CD4-positive, alpha-beta T cell (primary cell): ENCODE data around the gene PRUNE1. TPM values are rescaled to one million over a fixed set of nuclear protein-coding genes. Genes with fewer than 3 reads are reported as not detected.

Experiments
- ATAC-seq: fragments of 200-7000 bp; cut with Tn5 transposase; one replicate; pipeline ENCODE4 v1.10.0; 2022; ENCODE audit warnings: mild to moderate bottlenecking; ENCODE audit not compliant: poor library complexity
- CTCF ChIA-PET: fragments of 350-600 bp; sonication (Branson Sonifier 250); formaldehyde crosslinking; loops from one replicate; lab custom pipeline; 2021; ENCODE audit warnings: antibody characterized with exemption, inconsistent platforms; lab: Charles Lee
- POLR2A ChIA-PET: fragments of 350-600 bp; sonication (Branson Sonifier 250); formaldehyde crosslinking; loops from one replicate; lab custom pipeline; 2021; ENCODE audit warnings: antibody characterized with exemption, inconsistent platforms; lab: Charles Lee
- DNase-seq, 14 experiments: peaks; one replicate each; pipeline ENCODE4 v3.0.0-alpha.2; 2013 to 2020; ENCODE audit warnings: mixed read lengths in 2 of 14
- H3K27ac ChIP-seq, 2 donors: one replicate each; pipeline versions ENCODE4 v1.5.1 to v1.7.0; 2013; ENCODE audit warnings: low read length in 2 of 2, low read depth in 1 of 2, mild to moderate bottlenecking in 1 of 2
- H3K27me3 ChIP-seq, 2 experiments: 1 replicate in 1 of 2; 2 replicates in 1 of 2; pipeline versions ENCODE4 v1.6.1 to v1.7.0; 2013; ENCODE audit warnings: low read length in 2 of 2, control low read depth in 1 of 2, mild to moderate bottlenecking in 1 of 2, moderate library complexity in 1 of 2; ENCODE audit not compliant: insufficient read depth in 2 of 2, control insufficient read depth in 1 of 2
- H3K36me3 ChIP-seq: one replicate; pipeline ENCODE4 v1.6.1; 2013; ENCODE audit warnings: low read length, control low read depth; ENCODE audit not compliant: insufficient read depth
- H3K4me1 ChIP-seq: one replicate; pipeline ENCODE4 v1.6.1; 2013; ENCODE audit warnings: low read length, control low read depth; ENCODE audit not compliant: insufficient read depth
- H3K4me3 ChIP-seq: one replicate; pipeline ENCODE4 v1.5.1; 2013; ENCODE audit warnings: mild to moderate bottlenecking, low read length, moderate library complexity
- H3K9me3 ChIP-seq, 2 experiments: 1 replicate in 1 of 2; 2 replicates in 1 of 2; pipeline versions ENCODE4 v1.6.1 to v1.7.0; 2013; ENCODE audit warnings: low read length in 2 of 2, mild to moderate bottlenecking in 2 of 2, control low read depth in 1 of 2, moderate library complexity in 1 of 2; ENCODE audit not compliant: control insufficient read depth in 1 of 2, insufficient read depth in 1 of 2
- H3K27ac Mint-ChIP-seq: one replicate; pipeline ENCODE4 v1.8.0; 2020; ENCODE audit warnings: mixed read lengths
- H3K27me3 Mint-ChIP-seq: one replicate; pipeline ENCODE4 v1.8.0; 2021; ENCODE audit warnings: mixed read lengths
- H3K36me3 Mint-ChIP-seq: one replicate; pipeline ENCODE4 v1.8.0; 2021; ENCODE audit warnings: low read depth, mixed read lengths
- H3K4me1 Mint-ChIP-seq: one replicate; pipeline ENCODE4 v1.8.0; 2021; ENCODE audit warnings: low read depth, mixed read lengths
- H3K4me3 Mint-ChIP-seq: one replicate; pipeline ENCODE4 v1.8.0; 2020; ENCODE audit warnings: mild to moderate bottlenecking, mixed read lengths
- H3K9me3 Mint-ChIP-seq: one replicate; pipeline ENCODE4 v1.8.0; 2020; ENCODE audit warnings: mixed read lengths
- intact Hi-C, 2 experiments: fragments of 100-400 bp; cut with DNase I in 1 of 2; cut with micrococcal nuclease in 1 of 2; formaldehyde crosslinking; loops; one replicate each; pipeline versions ENCODE4 v1.15.1 to v1.9.0; 2023 to 2025; cut with DNase I, micrococcal nuclease
- total RNA-seq, 174 experiments: library from RNA in 2 of 174; stranded (reverse) in 2 of 174; gene quantifications; one replicate each; pipeline ENCODE4 v1.2.3 and lab custom pipeline; 2021 to 2026
- TF ChIP-seq, protein P1 (sequence below): fragments of 200-600 bp; IDR thresholded peaks from one replicate; pipeline ENCODE4 v1.8.0; 2022; ENCODE audit warnings: antibody characterized with exemption, mild to moderate bottlenecking

PRUNE1 gene
- total RNA-seq, 2 experiments from 2014 or later, result 10.9 to 12.1 TPM

- H3K4me1 ChIP-seq, result peaks cover 73% of the 10 kb centered on the region
- Mint-ChIP-seq H3K27me3 (no peaks in the 10 kb centered on the region), H3K4me1 (peaks cover 85% of the 10 kb centered on the region), H3K4me3 (peak overlapping the region; percentile 93), H3K36me3 (peaks cover 52% of the 10 kb centered on the region), H3K27ac (peak overlapping the region; percentile 98), H3K9me3 (no peaks in the 10 kb centered on the region)
- TF ChIP-seq, protein P1, sequence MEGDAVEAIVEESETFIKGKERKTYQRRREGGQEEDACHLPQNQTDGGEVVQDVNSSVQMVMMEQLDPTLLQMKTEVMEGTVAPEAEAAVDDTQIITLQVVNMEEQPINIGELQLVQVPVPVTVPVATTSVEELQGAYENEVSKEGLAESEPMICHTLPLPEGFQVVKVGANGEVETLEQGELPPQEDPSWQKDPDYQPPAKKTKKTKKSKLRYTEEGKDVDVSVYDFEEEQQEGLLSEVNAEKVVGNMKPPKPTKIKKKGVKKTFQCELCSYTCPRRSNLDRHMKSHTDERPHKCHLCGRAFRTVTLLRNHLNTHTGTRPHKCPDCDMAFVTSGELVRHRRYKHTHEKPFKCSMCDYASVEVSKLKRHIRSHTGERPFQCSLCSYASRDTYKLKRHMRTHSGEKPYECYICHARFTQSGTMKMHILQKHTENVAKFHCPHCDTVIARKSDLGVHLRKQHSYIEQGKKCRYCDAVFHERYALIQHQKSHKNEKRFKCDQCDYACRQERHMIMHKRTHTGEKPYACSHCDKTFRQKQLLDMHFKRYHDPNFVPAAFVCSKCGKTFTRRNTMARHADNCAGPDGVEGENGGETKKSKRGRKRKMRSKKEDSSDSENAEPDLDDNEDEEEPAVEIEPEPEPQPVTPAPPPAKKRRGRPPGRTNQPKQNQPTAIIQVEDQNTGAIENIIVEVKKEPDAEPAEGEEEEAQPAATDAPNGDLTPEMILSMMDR, result no peak
- no peak for DNase-seq
- H3K36me3 ChIP-seq, result peaks cover 19% of the 10 kb centered on the region
- ATAC-seq, result no peak
- no peak overlapping the region for H3K4me3 ChIP-seq
- ChIA-PET POLR2A (interaction anchor here (1.9 kb wide), 1 partner anchor 41 kb away, joined by 5 read pairs; no protein-coding TSS in a partner anchor), CTCF (interaction anchor here (0.8 to 2.0 kb wide), 4 partner anchors 14 to 388 kb away, joined by 3 to 14 read pairs (median 4); partner anchors contain the start of gene GABPB2)
- H3K9me3 ChIP-seq, result no peaks in the 10 kb centered on the region
- no peaks in the 10 kb centered on the region for H3K27me3 ChIP-seq
- intact Hi-C loops, result loop anchor here (2.0 to 10.0 kb wide), 5 partner anchors 47 to 648 kb away; partner anchors contain the start of genes ARNT (in 1 of the 2), PSMD4 (in 1 of the 2), RPRD2 (in 1 of the 2) and TNFAIP8L2 (in 1 of the 2)
- no peak overlapping the region for H3K27ac ChIP-seq
These were observed 1.6 kb downstream of the PRUNE1 start for GRCh38 chr1:151009674-151010345.

DNA sequence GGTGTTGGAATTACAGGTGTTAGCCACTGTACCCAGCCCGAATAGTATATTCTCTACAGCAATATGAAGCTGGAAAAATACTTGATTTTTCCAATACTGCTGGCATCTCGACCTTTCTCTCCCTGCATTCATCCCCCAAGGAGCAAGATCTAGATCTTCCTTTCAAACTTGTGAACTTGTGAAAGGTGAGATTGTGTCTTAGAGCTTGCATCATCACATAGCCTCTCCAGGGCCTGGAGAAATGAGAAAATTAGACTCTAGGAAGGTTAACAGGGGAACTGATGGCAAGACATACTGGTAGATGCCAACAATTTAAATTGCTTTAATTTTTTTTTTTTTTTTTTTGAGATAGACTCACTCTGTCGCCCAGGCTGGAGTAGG lies 2.1 kb downstream of the PRUNE1 start:
- no peak for ATAC-seq
- H3K27me3 ChIP-seq, result no peaks in the 10 kb centered on the region
- ChIA-PET CTCF (interaction anchor here (1.4 to 2.0 kb wide), 2 partner anchors 14 to 61 kb away, joined by 5 to 14 read pairs; partner anchors contain the start of gene GABPB2), POLR2A (no interaction called here)
- no peaks in the 10 kb centered on the region for H3K27me3 Mint-ChIP-seq
- peaks cover 52% of the 10 kb centered on the region for H3K36me3 Mint-ChIP-seq
- H3K9me3 Mint-ChIP-seq, result no peaks in the 10 kb centered on the region
- peaks cover 83% of the 10 kb centered on the region for H3K4me1 Mint-ChIP-seq
- TF ChIP-seq, protein P1, result no peak
- H3K9me3 ChIP-seq, result no peaks in the 10 kb centered on the region
- peaks cover 68% of the 10 kb centered on the region for H3K4me1 ChIP-seq
- intact Hi-C loops, result loop anchor here in 1 of 2 experiments (10.0 kb wide), 1 partner anchor 244 kb away; the partner anchor contains the start of gene PSMD4
- H3K4me3 ChIP-seq, result no peak overlapping the region
- H3K27ac Mint-ChIP-seq, result peak overlapping the region; percentile 98
- peaks cover 20% of the 10 kb centered on the region for H3K36me3 ChIP-seq
- H3K4me3 Mint-ChIP-seq, result peak overlapping the region; percentile 59
- no peak overlapping the region for H3K27ac ChIP-seq
- no peak for DNase-seq

DNA sequence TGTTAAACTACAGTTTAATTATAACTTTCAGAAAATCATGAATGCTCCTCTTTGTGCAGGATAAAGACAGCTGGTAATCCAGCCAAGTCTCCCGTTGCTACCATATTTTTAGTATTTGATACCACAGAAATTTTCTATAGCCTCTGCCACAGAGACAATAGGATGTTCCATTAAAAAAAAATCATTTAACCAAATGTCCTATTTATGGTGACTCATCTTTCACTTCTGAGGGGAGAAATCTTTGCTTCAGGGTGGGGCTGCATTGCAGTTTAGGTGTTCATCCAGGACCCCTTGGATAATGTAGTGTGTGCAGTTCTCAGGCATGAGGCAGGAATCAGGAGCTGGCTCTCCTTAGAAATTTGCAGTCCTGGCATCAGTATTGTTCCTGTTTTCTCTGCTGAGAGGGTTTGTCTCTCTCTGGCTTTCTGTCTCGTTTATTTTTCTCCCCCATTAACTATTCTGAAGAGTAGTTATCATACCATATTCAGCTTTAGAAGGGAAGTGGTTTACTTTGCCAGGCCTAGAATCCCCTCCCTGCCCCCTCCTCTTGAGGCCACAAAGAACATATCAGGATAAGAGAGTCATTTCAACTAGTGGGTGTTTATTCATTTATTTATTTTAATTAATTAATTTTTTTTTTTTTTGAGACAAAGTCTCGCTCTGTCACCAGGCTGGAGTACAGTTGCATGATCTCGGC lies 3.1 kb downstream of the PRUNE1 start:
- no peaks in the 10 kb centered on the region for H3K9me3 ChIP-seq
- intact Hi-C loops, result loop anchor here in 1 of 2 experiments (10.0 kb wide), 1 partner anchor 243 kb away; the partner anchor contains the start of gene PSMD4
- ChIA-PET CTCF (interaction anchor here (1.5 to 2.0 kb wide), 2 partner anchors 13 to 60 kb away, joined by 4 to 14 read pairs; partner anchors contain the start of gene GABPB2), POLR2A (interaction anchor here (1.0 to 1.3 kb wide), 3 partner anchors 13 to 179 kb away, joined by 3 to 5 read pairs (median 3); partner anchors contain the start of gene VPS72)
- no peak overlapping the region for H3K4me3 ChIP-seq
- H3K27ac ChIP-seq, result no peak overlapping the region
- H3K4me3 Mint-ChIP-seq, result peak overlapping the region; percentile 54
- peaks cover 20% of the 10 kb centered on the region for H3K36me3 ChIP-seq
- DNase-seq (peak in 1 of 14 experiments; percentile 9), ATAC-seq (no peak)
- peaks cover 74% of the 10 kb centered on the region for H3K4me1 Mint-ChIP-seq
- peaks cover 42% of the 10 kb centered on the region for H3K36me3 Mint-ChIP-seq
- TF ChIP-seq, protein P1, result no peak
- no peaks in the 10 kb centered on the region for H3K9me3 Mint-ChIP-seq
- peak overlapping the region; percentile 75 for H3K27ac Mint-ChIP-seq
- no peaks in the 10 kb centered on the region for H3K27me3 ChIP-seq
- no peaks in the 10 kb centered on the region for H3K27me3 Mint-ChIP-seq
- H3K4me1 ChIP-seq, result peaks cover 59% of the 10 kb centered on the region
